Head of caudate nucleus (tissue), 42 donors: ENCODE results near the gene CTNNA3.
"Not testable (repeated sequence)": the region's sequence is repeated elsewhere in the genome, so short reads cannot be mapped to it uniquely, and the experiment has no call there.

Experiments
- DNase-seq, 42 donors: peaks; one replicate each; pipeline versions ENCODE4 v3.0.0 to v3.0.0-alpha.2; 2020 to 2021; ENCODE audit warnings: mixed read lengths in 7 of 42
- intact Hi-C: fragments of 100-400 bp; cut with DNase I; formaldehyde crosslinking; loops from one replicate; pipeline ENCODE4 v1.15.0; 2022

CTNNA3 gene

GRCh38 chr10:67284589-67284988 is 411.4 kb downstream of the CTNNA3 start:
- intact Hi-C loops: no loop called here
- DNase-seq: no peak

- DNase-seq: no peak
- intact Hi-C loops: no loop called here
Observed at GRCh38 chr10:67282871-67283270, 413.1 kb downstream of the CTNNA3 start.

- intact Hi-C loops: no loop called here
Observed at GRCh38 chr10:67280405-67280804, 415.6 kb downstream of the CTNNA3 start.

GRCh38 chr10:67277402-67277801 is 418.6 kb downstream of the CTNNA3 start:
- intact Hi-C loops: no loop called here

More at GRCh38 chr10:67280405-67280804, 415.6 kb downstream of the CTNNA3 start:
- peak in 1 of 42 donors; percentile 4 for DNase-seq

GRCh38 chr10:67269828-67270227 is 426.2 kb downstream of the CTNNA3 start:
- no peak for DNase-seq
- intact Hi-C loops: no loop called here

More at GRCh38 chr10:67277402-67277801, 418.6 kb downstream of the CTNNA3 start:
- no peak for DNase-seq

GRCh38 chr10:67268146-67268545 is 427.8 kb downstream of the CTNNA3 start:
- no peak for DNase-seq
- intact Hi-C loops: no loop called here

- intact Hi-C loops: no loop called here
- DNase-seq: no peak
Observed at GRCh38 chr10:67262675-67263074, 433.3 kb downstream of the CTNNA3 start.

GRCh38 chr10:67261300-67261797 is 434.6 kb downstream of the CTNNA3 start:
- intact Hi-C loops: no loop called here
- DNase-seq: no peak

GRCh38 chr10:67259319-67259929 is 436.6 kb downstream of the CTNNA3 start:
- no peak for DNase-seq
- intact Hi-C loops: no loop called here

- no peak for DNase-seq
- intact Hi-C loops: no loop called here
Observed at GRCh38 chr10:67257427-67258144, 438.4 kb downstream of the CTNNA3 start.

- intact Hi-C loops: no loop called here
- no peak for DNase-seq
Observed at GRCh38 chr10:67257018-67257417, 439.0 kb downstream of the CTNNA3 start.

GRCh38 chr10:67250686-67251085 is 445.3 kb downstream of the CTNNA3 start:
- no peak for DNase-seq
- intact Hi-C loops: no loop called here

GRCh38 chr10:67246066-67246555 is 449.9 kb downstream of the CTNNA3 start:
- intact Hi-C loops: no loop called here
- DNase-seq: no peak

- no peak for DNase-seq
- intact Hi-C loops: no loop called here
Observed at GRCh38 chr10:67242528-67242927, 453.5 kb downstream of the CTNNA3 start.

GRCh38 chr10:67241451-67241850 is 454.5 kb downstream of the CTNNA3 start:
- intact Hi-C loops: no loop called here
- DNase-seq: no peak

GRCh38 chr10:67239864-67240497 is 456.0 kb downstream of the CTNNA3 start:
- intact Hi-C loops: no loop called here
- DNase-seq: no peak

GRCh38 chr10:67230680-67231500 is 465.1 kb downstream of the CTNNA3 start:
- DNase-seq, intact Hi-C loops: not testable (repeated sequence)

GRCh38 chr10:67225226-67225625 is 470.8 kb downstream of the CTNNA3 start:
- intact Hi-C loops: no loop called here
- DNase-seq: no peak

GRCh38 chr10:67224553-67224952 is 471.4 kb downstream of the CTNNA3 start:
- intact Hi-C loops: no loop called here
- no peak for DNase-seq
